HL-60 (cell line): ENCODE results near the gene SNX9.

Experiments used
- CTCF ChIP-seq: IDR thresholded peaks from one replicate; pipeline ENCODE4 v1.5.1; 2011; ENCODE audit warnings: low read length, control low read depth, inconsistent platforms; ENCODE audit not compliant: insufficient read depth
- GABPA ChIP-seq: IDR thresholded peaks from 2 replicates; pipeline ENCODE4 v1.6.1; 2012; ENCODE audit warnings: low read depth
- POLR2AphosphoS5 ChIP-seq: IDR thresholded peaks from 2 replicates; pipeline ENCODE4 v1.6.1; 2012; ENCODE audit warnings: low read depth
- TF ChIP-seq, protein P1 (sequence below): IDR thresholded peaks from 2 replicates; pipeline ENCODE4 v1.6.1; 2012; ENCODE audit warnings: low read depth; ENCODE audit not compliant: insufficient replicate concordance

DNA sequence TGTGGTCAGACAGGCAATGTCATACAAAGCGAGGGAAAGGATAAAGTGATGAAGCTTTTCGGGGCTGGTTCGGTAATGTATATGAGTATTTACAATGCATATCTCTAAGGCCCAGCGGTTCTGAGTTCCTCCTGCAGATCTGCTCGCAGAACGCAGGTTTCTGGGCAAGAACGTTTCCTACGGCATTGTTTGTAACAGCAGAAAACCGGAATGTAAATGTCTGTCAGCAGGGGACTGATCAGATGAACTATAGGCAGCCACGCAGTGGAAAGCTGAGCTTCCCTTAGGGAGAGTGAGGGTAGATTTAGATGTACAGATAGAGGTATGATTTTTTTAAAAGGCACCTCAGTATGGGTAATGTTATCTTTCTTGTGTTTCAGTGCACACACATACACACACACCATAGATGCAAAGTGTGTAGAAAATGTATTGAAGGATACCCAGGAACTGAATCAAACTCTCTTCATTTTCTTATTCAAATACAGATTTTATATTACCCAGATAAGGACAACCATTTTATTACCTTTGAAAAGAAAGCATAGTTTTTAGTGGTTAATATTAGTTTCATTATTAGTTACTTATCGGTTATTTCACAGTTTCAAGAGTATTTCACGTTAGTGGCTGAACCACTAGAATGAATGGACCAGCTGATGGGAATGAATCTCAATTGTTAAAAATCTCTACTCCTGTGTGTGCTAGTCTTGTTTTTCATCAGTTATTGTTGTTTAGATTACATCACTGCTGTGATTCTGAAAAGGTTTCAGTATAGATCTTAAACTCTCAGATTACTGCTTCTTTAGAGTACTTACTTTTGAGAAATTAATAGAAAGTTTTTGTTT, 56.2 kb downstream of the SNX9 start:
- TF ChIP-seq CTCF (no peak), POLR2AphosphoS5 (no peak), GABPA (no peak)
- TF ChIP-seq, protein P1, sequence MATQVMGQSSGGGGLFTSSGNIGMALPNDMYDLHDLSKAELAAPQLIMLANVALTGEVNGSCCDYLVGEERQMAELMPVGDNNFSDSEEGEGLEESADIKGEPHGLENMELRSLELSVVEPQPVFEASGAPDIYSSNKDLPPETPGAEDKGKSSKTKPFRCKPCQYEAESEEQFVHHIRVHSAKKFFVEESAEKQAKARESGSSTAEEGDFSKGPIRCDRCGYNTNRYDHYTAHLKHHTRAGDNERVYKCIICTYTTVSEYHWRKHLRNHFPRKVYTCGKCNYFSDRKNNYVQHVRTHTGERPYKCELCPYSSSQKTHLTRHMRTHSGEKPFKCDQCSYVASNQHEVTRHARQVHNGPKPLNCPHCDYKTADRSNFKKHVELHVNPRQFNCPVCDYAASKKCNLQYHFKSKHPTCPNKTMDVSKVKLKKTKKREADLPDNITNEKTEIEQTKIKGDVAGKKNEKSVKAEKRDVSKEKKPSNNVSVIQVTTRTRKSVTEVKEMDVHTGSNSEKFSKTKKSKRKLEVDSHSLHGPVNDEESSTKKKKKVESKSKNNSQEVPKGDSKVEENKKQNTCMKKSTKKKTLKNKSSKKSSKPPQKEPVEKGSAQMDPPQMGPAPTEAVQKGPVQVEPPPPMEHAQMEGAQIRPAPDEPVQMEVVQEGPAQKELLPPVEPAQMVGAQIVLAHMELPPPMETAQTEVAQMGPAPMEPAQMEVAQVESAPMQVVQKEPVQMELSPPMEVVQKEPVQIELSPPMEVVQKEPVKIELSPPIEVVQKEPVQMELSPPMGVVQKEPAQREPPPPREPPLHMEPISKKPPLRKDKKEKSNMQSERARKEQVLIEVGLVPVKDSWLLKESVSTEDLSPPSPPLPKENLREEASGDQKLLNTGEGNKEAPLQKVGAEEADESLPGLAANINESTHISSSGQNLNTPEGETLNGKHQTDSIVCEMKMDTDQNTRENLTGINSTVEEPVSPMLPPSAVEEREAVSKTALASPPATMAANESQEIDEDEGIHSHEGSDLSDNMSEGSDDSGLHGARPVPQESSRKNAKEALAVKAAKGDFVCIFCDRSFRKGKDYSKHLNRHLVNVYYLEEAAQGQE, result no peak
